Natural killer cell (primary cell): ENCODE data around the gene HOXD1. TPM values are rescaled to one million over a fixed set of nuclear protein-coding genes. Genes with fewer than 3 reads are reported as not detected.

Experiments used
- ATAC-seq, 3 donors: fragments of 150-1000 bp in 2 of 3; fragments of 200-7000 bp in 1 of 3; cut with Tn5 transposase; 1 replicate in 1 of 3; 2 replicates in 2 of 3; pipeline ENCODE4 v1.10.0; 2021; ENCODE audit warnings: mild to moderate bottlenecking in 2 of 3, moderate library complexity in 2 of 3
- DNase-seq, 2 donors: peaks; one replicate each; pipeline versions ENCODE4 v3.0.0 to v3.0.0-alpha.2; 2013 to 2021; ENCODE audit warnings: mixed read lengths in 1 of 2
- H3K27ac ChIP-seq: one replicate; pipeline ENCODE4 v1.5.1; 2013; ENCODE audit warnings: mild to moderate bottlenecking, low read length
- H3K27me3 ChIP-seq: one replicate; pipeline ENCODE4 v1.6.1; 2013; ENCODE audit warnings: low read length; ENCODE audit not compliant: control insufficient read depth, insufficient read depth
- H3K36me3 ChIP-seq: one replicate; pipeline ENCODE4 v1.6.1; 2013; ENCODE audit warnings: low read length; ENCODE audit not compliant: control insufficient read depth, insufficient read depth
- H3K4me1 ChIP-seq: one replicate; pipeline ENCODE4 v1.6.1; 2013; ENCODE audit warnings: low read length; ENCODE audit not compliant: control insufficient read depth, insufficient read depth
- H3K4me3 ChIP-seq: one replicate; pipeline ENCODE4 v1.5.1; 2013; ENCODE audit warnings: low read length
- H3K9me3 ChIP-seq: one replicate; pipeline ENCODE4 v1.6.1; 2013; ENCODE audit warnings: low read length; ENCODE audit not compliant: control insufficient read depth, insufficient read depth
- H3K27ac Mint-ChIP-seq, 2 donors: one replicate each; pipeline ENCODE4 v1.8.0; 2022; ENCODE audit warnings: mild to moderate bottlenecking in 2 of 2, mixed read lengths in 2 of 2, moderate library complexity in 1 of 2
- H3K27me3 Mint-ChIP-seq, 2 donors: one replicate each; pipeline ENCODE4 v1.8.0; 2022; ENCODE audit warnings: low read depth in 2 of 2, mixed read lengths in 2 of 2
- H3K36me3 Mint-ChIP-seq: one replicate; pipeline ENCODE4 v1.8.0; 2022; ENCODE audit warnings: mixed read lengths
- H3K4me1 Mint-ChIP-seq, 2 donors: one replicate each; pipeline ENCODE4 v1.8.0; 2022; ENCODE audit warnings: mixed read lengths in 2 of 2
- H3K4me3 Mint-ChIP-seq: one replicate; pipeline ENCODE4 v1.8.0; 2022; ENCODE audit warnings: mild to moderate bottlenecking, moderate library complexity, mixed read lengths
- H3K9me3 Mint-ChIP-seq, 2 donors: one replicate each; pipeline ENCODE4 v1.8.0; 2022; ENCODE audit warnings: mixed read lengths in 2 of 2
- CTCF ChIP-seq: fragments of 200-600 bp; IDR thresholded peaks from one replicate; pipeline ENCODE4 v1.8.0; 2022; ENCODE audit warnings: antibody characterized with exemption
- WGBS: methylation state at CpG from one replicate; pipeline ENCODE4 v1.1.7; 2013; ENCODE audit warnings: missing lambda C conversion rate; ENCODE audit not compliant: insufficient coverage; 5-methylcytosine and 5-hydroxymethylcytosine counted together
- intact Hi-C: fragments of 100-400 bp; cut with micrococcal nuclease; formaldehyde crosslinking; loops from one replicate; pipeline ENCODE4 v1.14.2; 2022
- total RNA-seq, 4 donors: library from RNA; stranded (reverse); fragments of 120-200 nt in 1 of 4; gene quantifications; one replicate each; pipeline versions ENCODE4 v1.2.3 to v1.2.4, GENCODE V29; 2013 to 2022

The HOXD1 gene
- total RNA-seq, 3 donors from 2014 or later (not counting 1 experiment from before 2014, with no cell fraction given), result 0.12 TPM; not detected in 2

- Mint-ChIP-seq H3K4me3 (no peak overlapping the region), H3K9me3 (no peaks in the 10 kb centered on the region), H3K27ac (no peak overlapping the region), H3K4me1 (peaks cover 0 to 5% of the 10 kb centered on the region in 2 donors), H3K36me3 (no peaks in the 10 kb centered on the region), H3K27me3 (peaks cover 50 to 56% of the 10 kb centered on the region in 2 donors)
- Histone ChIP-seq H3K4me1 (peaks cover 4% of the 10 kb centered on the region), H3K4me3 (no peak overlapping the region), H3K9me3 (no peaks in the 10 kb centered on the region), H3K36me3 (no peaks in the 10 kb centered on the region), H3K27me3 (peaks cover 58% of the 10 kb centered on the region), H3K27ac (no peak overlapping the region)
- WGBS, result 37% methylated on average over 8 of the region's 8 CpGs
- intact Hi-C loops, result no loop called here
- DNase-seq, result no peak
- ATAC-seq, result no peak
- TF ChIP-seq CTCF, result no peak
Observed at GRCh38 chr2:176156301-176156806, 32.1 kb upstream of the HOXD1 start.

GRCh38 chr2:176156807-176157498 lies 31.5 kb upstream of the HOXD1 start, which contains the start of gene HOXD3:
Gene HOXD3 (plus strand): TSS chr2:176157307. CDS start chr2:176169115, 11,808 bp downstream.
- no peaks in the 10 kb centered on the region for H3K9me3 Mint-ChIP-seq
- ATAC-seq, result no peak
- H3K27ac ChIP-seq, result no peak within 1 kb of the TSS
- H3K4me1 ChIP-seq, result peaks cover 4% of the 10 kb centered on the region
- no peaks in the 10 kb centered on the region for H3K36me3 ChIP-seq
- peaks cover 0 to 5% of the 10 kb centered on the region in 2 donors for H3K4me1 Mint-ChIP-seq
- H3K4me3 ChIP-seq, result no peak within 1 kb of the TSS
- no peak for DNase-seq
- no peaks in the 10 kb centered on the region for H3K9me3 ChIP-seq
- H3K4me3 Mint-ChIP-seq, result no peak within 1 kb of the TSS
- no peak for TF ChIP-seq CTCF
- H3K27me3 Mint-ChIP-seq, result peaks cover 56 to 59% of the 10 kb centered on the region in 2 donors
- WGBS, result 7% methylated on average over 48 of the region's 48 CpGs
- intact Hi-C loops, result no loop called here
- H3K27me3 ChIP-seq, result peaks cover 59% of the 10 kb centered on the region
- H3K36me3 Mint-ChIP-seq, result no peaks in the 10 kb centered on the region
- no peak within 1 kb of the TSS for H3K27ac Mint-ChIP-seq

GRCh38 chr2:176157499-176158185 lies 30.8 kb upstream of the HOXD1 start:
- H3K27ac Mint-ChIP-seq, result no peak overlapping the region
- intact Hi-C loops, result no loop called here

More at GRCh38 chr2:176157499-176158185, 30.8 kb upstream of the HOXD1 start:
- H3K4me3 Mint-ChIP-seq, result no peak overlapping the region
- Histone ChIP-seq H3K27ac (no peak overlapping the region), H3K9me3 (no peaks in the 10 kb centered on the region), H3K4me3 (no peak overlapping the region), H3K27me3 (peaks cover 63% of the 10 kb centered on the region), H3K36me3 (no peaks in the 10 kb centered on the region), H3K4me1 (peaks cover 1% of the 10 kb centered on the region)
- H3K4me1 Mint-ChIP-seq, result peaks cover 0 to 5% of the 10 kb centered on the region in 2 donors
- peaks cover 60 to 64% of the 10 kb centered on the region in 2 donors for H3K27me3 Mint-ChIP-seq
- ATAC-seq (no peak), DNase-seq (no peak)
- 8% methylated on average over 41 of the region's 43 CpGs for WGBS
- TF ChIP-seq CTCF, result no peak
- H3K9me3 Mint-ChIP-seq, result no peaks in the 10 kb centered on the region
- H3K36me3 Mint-ChIP-seq, result no peaks in the 10 kb centered on the region
